Activated effector memory CD4-positive, alpha-beta T cell treated with Interleukin-2 at 50 U/mL for 16 hours (primary cell): Measurements from ENCODE around the gene GRIN2D.
"Not testable (repeated sequence)": the region's sequence is repeated elsewhere in the genome, so short reads cannot be mapped to it uniquely, and the experiment has no call there.

Experiments
- DNase-seq: peaks from one replicate; pipeline ENCODE4 v3.0.0-alpha.2; 2020

The GRIN2D gene

GRCh38 chr19:48372904-48373303, 20.6 kb upstream of the GRIN2D start:
- no peak for DNase-seq

GRCh38 chr19:48373567-48373966, 19.9 kb upstream of the GRIN2D start:
- no peak for DNase-seq

- no peak for DNase-seq
Measured at GRCh38 chr19:48378194-48378570, 15.3 kb upstream of the GRIN2D start.

GRCh38 chr19:48379058-48379457, 14.4 kb upstream of the GRIN2D start:
- DNase-seq, result no peak

- DNase-seq, result no peak
Measured at GRCh38 chr19:48381178-48381950, 12.1 kb upstream of the GRIN2D start.

- no peak for DNase-seq
Measured at GRCh38 chr19:48382286-48382685, 11.2 kb upstream of the GRIN2D start.

GRCh38 chr19:48385461-48386087, 7.9 kb upstream of the GRIN2D start:
- no peak for DNase-seq

- no peak for DNase-seq
Measured at GRCh38 chr19:48386981-48387380, 6.5 kb upstream of the GRIN2D start.

- DNase-seq, result peak; percentile 50
Measured at GRCh38 chr19:48390188-48391099, 3.0 kb upstream of the GRIN2D start.

GRCh38 chr19:48391100-48392005, 2.1 kb upstream of the GRIN2D start, which contains the start of gene KDELR1:
Gene KDELR1 (minus strand): TSS chr19:48391551. CDS start chr19:48391358, 193 bp downstream.
- peak; percentile 59 for DNase-seq

- DNase-seq, result not testable (repeated sequence)
Measured at GRCh38 chr19:48392006-48392344, 1.5 kb upstream of the GRIN2D start.

GRCh38 chr19:48392860-48393558, 459 bp upstream of the GRIN2D start:
- no peak for DNase-seq

GRCh38 chr19:48394331-48395169, 1.1 kb downstream of the GRIN2D start:
- no peak for DNase-seq

GRCh38 chr19:48395170-48395455, 1.6 kb downstream of the GRIN2D start:
- no peak for DNase-seq

GRCh38 chr19:48395499-48395898, 2.0 kb downstream of the GRIN2D start:
- DNase-seq, result no peak

- DNase-seq, result no peak
Measured at GRCh38 chr19:48396016-48396823, 2.8 kb downstream of the GRIN2D start.

GRCh38 chr19:48396824-48397176, 3.3 kb downstream of the GRIN2D start:
- no peak for DNase-seq

GRCh38 chr19:48397263-48398101, 4.0 kb downstream of the GRIN2D start:
- DNase-seq, result no peak

- no peak for DNase-seq
Measured at GRCh38 chr19:48398102-48398374, 4.6 kb downstream of the GRIN2D start.
